Stimulated activated CD4-positive, alpha-beta T cell treated with anti-CD3 and anti-CD28 coated beads, Interleukin-1b, Interleukin-23, amount 100 ng/mL, for 24 hours (primary cell): ENCODE data around the gene MRPL51.
"Not testable (repeated sequence)": the region's sequence is repeated elsewhere in the genome, so short reads cannot be mapped to it uniquely, and the experiment has no call there.

ENCODE experiments used
- DNase-seq, 4 experiments: peaks; one replicate each; pipeline ENCODE4 v3.0.0-alpha.2; 2020; ENCODE audit warnings: low read depth in 4 of 4, low spot score in 1 of 4

The MRPL51 gene

DNA sequence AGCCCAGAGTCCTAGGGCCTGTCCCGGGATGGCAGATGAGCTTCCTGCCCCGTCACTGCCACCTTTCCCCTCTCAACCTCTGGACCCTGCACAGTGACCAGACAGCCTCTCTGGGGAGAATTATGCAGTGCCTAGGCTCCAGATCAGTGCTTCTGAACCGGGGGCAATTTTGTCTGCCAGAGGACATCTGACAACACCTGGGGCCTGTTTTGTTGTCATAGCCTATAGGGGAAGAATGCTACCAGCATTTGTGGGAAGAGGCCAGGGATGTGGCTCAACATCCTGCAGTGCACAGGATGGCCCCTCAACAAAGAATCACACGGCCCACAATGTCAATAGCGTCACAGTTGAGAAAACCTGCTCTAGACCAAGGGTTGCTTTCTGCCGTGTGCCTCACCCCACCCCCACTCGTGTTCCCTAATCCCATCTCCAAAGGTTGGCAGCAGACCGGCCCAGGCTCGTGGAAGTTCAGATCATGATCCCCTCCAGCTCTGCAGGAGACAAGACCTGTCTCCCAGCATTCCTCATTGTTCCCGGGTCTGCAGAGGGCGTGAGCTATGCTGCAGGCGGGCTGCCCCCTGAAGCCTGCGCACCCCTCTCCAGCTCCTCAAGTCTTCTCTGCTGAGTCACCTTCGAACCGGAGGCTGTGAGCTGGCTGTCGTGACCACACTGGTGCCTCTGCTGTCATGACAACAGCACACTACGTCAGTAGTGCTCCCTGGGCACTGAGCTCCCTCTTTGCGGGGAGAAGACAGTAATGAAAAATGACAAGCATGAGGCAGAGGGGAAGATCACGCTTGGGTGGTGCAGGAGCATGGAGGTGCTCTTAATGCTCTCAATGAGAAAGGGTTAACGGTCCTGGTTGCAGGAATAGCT is 39.2 kb upstream of the MRPL51 start:
- peak; percentile 60 to 84 (median 70) for DNase-seq

DNA sequence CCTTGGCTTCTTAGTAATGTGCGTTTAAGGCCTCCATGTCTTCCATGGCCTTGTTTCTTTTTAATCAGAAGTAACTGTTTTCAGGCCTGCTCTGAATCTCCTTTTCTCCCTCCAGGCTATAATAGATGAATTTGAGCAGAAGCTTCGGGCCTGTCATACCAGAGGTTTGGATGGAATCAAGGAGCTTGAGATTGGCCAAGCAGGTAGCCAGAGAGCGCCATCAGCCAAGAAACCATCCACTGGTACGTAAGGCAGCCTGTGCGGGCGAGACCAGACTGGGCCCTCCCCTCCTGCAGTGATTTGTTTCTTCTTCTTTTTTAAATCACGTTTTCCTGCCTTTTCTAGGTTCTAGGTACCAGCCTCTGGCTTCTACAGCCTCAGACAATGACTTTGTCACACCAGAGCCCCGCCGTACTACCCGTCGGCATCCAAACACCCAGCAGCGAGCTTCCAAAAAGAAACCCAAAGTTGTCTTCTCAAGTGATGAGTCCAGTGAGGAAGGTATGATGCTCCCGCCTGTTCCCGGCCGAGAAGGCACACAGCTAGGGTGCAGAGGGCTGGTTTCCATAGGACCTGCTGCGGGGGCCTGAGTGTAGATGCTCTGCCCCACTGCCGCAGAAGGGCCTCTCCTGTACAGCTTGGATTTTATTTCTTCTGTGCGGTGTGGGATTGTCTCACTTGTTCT is 37.7 kb upstream of the MRPL51 start:
- no peak for DNase-seq

DNA sequence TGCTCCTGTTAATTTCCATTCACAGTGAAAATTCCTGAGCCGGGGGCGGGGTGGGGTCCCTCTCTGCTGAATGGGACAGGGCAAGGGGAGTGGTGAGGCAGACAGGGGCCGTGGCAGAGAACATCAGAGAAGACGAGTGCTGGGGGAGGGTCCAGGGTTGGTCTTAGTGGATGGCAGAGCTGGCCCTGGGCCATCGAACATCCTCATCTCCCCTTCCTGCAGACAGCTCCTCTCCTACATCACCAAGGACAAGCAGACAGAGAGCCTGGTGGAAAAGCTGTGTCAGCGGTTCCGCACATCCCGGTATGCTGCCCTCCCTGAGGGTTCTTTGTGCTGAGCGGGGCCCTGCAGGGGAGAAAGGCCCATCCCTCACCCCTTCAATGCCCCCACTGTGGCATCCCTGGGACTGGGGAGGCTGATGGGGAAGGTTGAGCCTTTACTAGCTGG is 36.3 kb upstream of the MRPL51 start:
- DNase-seq, result no peak

DNA sequence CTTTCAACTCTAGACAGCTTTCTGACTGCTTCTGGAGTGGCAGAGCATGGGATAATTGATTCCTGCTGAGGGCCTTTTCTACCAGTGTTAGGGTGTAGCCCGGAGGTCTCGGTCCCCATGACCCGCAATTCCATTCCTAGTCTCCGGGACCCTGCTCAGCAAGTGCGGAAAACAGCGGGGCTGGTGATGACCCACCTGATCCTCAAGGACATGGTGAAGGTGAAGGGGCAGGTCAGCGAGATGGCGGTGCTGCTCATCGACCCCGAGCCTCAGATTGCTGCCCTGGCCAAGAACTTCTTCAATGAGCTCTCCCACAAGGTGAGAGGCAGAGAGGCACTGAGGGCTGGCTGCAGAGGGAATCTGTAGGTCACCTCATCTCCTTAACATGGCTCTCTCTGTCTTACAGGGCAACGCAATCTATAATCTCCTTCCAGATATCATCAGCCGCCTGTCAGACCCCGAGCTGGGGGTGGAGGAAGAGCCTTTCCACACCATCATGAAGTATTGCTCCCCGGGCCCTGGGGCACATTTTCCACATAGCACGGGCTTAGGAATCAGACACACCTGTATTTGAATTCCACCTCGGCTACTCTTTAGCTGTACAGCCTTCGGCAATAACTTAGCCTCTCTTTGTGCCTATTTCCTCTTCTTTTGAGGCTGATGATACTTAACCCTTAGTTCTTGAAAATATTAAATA is 35.6 kb upstream of the MRPL51 start:
- DNase-seq, result no peak

DNA sequence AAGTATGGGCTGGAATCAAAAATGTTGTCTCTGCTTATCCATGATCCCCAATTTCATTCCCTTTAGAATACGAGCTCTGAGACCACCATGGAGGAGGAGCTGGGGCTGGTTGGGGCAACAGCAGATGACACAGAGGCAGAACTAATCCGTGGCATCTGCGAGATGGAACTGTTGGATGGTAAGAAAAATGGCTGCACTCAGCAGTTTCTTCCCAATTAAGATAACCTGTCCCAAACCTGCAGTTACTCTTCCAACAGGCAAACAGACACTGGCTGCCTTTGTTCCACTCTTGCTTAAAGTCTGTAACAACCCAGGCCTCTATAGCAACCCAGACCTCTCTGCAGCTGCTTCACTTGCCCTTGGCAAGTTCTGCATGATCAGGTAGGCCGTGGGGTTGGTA is 34.6 kb upstream of the MRPL51 start:
- DNase-seq, result no peak

DNA sequence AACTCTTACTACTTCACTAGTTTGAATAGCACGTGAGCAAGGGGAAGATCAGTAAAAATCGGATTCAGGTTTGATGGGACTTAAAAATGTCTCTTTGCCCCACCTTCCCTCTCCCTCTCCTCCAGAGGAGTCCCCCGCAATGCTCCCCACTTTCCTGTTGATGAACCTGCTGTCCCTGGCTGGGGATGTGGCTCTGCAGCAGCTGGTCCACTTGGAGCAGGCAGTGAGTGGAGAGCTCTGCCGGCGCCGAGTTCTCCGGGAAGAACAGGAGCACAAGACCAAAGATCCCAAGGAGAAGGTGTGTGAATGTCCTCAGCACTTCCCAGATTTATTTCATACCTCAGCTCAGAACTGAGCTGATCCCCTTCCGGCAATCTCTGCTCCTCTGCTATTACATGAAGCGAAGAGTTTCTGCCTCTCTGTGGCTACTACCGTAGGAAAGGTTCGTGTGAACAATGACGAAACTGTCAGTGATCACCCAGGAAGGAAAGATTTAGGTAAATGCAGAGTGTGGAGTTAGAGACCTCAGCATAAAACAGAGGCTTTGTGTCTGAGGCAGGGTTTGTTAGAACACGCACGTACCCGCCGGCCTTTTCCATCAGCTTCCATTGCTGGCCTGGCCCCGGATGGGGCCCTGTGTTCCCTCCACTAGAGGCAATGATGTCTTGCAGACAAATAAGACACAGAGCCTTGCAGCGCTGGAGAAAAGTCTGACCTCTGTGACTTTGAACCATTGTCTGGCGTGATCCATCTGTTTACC is 33.9 kb upstream of the MRPL51 start:
- DNase-seq, result no peak

DNA sequence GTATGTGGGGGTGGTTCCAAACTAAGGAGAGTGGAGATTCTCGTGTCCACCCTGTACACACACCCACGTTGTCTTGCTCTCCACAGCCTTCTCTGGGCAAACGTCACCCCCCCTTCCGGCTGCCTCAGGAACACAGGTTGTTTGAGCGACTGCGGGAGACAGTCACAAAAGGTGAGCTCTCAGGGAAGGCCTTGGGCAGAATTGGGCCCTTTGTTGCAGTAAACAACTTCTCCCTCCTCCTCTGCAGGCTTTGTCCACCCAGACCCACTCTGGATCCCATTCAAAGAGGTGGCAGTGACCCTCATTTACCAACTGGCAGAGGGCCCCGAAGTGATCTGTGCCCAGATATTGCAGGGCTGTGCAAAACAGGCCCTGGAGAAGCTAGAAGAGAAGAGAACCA is 33.1 kb upstream of the MRPL51 start:
- DNase-seq, result no peak

DNA sequence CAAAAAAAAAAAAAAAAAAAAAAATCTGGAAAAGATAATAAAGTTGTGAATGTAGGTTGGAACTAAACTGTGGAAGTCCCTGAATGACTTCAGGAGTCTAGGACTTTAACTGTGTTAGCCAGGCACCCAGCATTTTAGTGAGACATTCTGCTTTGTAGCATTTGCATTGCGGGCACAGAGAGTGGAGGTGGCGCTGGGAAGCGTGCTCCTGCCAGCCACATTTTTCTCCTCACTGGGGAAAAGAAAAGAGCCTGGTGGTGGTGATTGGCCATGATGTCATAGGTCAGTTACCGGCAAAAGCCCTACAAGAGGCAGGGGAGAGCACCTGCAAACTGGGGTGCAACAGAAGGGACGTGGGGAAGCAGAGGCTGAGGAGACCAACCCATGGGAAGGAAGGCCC is 31.6 kb upstream of the MRPL51 start:
- DNase-seq, result no peak

DNA sequence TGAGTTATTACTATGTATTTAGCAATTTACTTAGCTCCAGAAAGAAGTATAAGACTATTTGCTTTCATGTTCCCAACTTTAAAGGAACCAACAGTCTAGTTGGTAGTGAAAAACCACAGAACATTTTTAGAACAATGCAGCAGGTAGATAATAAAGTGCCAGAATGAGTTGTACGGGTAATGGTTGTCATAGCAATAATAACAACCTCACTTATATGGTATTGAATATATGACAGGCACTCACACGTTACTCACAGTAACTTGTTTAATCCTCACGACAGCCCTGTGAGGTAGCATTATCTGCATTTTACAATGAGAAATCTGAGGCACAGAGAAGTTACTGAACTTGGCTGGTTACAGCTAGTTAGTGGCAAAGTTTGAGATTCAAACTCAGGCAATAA is 30.6 kb upstream of the MRPL51 start:
- DNase-seq, result no peak

DNA sequence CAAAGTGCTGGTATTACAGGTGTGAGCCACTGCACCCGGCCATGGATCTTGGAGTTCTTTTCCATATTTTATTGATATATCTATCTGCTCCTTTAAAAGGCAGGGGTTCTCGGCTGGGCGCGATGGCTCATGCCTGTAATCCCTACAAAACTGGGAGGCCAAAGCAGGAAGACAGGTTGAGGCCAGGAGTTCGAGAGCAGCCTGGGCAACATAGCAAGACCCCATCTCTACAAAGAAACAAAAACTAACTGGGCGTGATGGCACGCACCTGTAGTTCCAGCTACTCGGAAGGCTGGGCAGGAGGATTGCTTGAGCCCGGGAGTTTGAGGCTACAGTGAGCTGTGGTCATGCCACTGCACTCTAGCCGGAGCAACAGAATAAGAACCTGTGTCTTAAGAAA is 29.1 kb upstream of the MRPL51 start:
- DNase-seq, result no peak

DNA sequence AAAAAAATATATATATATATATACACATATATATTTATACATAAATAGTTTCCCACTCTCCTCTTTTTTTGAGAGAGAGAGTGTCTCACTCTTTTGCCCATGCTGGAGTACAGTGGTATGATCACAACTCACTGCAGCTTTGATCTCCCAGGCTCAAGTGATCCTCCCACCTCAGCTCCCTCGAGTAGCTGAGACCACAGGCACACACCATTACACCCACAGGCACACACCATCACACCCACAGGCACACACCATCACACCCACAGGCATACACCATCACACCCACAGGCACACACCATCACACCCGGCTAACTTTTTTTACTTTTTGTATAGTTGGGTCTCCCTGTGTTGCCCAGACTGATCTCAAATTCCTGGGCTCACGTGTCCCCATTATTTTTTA is 27.1 kb upstream of the MRPL51 start:
- no peak for DNase-seq

DNA sequence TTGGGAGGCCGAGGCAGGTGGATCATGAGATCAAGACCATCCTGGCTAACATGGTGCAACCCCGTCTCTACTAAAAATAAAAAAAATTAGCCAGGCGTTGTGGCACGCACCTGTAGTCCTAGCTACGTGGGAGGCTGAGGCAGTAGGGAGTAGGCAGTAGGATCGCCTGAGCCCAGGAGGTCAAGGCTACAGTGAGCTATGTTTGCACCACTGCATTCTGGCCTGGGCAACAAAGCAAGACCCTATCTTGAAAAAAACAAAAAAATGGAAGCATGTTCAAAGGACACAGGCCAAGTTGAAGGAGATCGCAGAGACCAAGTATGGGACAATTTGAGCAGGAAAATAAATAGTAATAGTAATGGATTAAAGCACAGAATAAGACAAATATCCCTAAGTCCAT is 15.0 kb upstream of the MRPL51 start:
- no peak for DNase-seq

DNA sequence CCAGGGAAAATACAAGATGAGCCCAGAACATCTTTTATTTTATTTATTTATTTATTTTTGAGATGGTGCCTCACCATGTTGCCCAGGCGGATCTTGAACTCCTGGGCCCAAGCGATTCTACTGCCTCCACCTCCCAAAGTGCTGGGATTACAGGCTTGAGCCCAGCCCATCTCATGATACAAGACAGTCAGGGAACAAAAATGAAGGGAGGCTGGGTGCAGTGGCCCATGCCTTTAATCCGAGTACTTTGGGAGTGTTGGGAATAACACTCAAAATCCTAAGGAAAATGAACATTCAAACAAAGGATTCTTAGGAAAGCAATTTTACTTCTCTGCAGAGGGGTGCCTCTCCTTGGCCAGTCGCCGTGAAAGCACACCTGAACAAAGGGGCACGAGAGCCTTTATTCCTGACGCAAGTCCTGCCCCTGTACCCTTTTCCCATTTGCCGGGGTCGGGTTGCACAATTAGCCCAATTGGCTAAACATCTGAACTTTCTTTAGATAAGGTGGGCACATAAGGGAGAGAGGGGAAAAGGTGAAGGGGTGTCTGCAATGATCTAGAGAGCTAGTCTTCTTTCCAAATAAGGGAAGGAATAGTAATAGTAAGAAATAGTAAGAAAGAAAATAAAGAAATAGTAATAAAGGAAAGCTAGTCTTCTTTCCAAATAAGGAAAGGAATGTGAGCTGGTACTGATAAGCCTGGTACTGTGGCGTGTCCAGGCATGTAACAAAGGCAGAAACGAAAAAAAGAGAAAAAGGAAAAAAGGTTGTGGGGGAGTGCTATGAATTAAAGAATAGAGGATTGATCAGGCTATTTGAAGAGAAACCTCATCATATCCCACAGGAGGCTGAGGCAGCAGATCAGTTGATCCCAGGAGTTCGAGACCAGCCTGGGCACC is 14.3 kb upstream of the MRPL51 start:
- DNase-seq, result no peak

DNA sequence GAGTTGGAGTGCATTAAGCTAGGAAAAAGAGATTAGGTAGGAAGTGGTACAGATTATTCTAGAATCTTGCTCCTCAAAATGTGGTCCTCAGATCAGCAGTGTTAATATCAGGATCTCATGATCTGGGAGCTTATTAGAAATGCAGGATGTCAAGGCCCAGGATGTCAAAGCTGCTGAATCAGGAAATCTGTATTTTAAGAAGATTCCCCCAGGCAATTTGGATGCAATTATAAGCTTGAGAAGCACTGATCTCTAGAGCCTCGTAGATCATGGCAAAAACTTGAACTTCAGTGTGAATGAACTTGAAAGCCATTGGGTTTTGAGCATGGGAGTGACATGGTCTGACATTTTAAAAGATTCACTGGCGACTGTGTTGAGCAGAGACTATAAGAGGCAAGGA is 7.4 kb upstream of the MRPL51 start:
- DNase-seq, result no peak

DNA sequence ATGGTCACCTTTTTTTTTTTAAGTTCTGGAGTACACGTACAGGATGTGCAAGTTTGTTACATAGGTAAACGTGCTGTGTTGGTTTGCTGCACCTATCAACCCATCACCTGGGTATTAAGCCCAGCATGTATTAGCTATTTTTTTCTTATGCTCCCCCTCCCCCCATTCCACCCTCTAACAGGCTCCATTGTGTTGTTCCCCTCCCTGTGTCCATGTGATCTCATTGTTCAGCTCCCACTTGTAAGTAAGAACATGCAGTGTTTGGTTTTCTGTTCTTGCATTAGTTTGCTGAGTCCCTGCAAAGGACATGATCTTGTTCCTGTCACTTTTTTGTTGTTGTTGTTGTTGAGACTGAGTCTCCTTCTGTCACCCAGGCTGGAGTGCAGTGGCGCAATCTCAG is 4.2 kb upstream of the MRPL51 start:
- not testable (repeated sequence) for DNase-seq

DNA sequence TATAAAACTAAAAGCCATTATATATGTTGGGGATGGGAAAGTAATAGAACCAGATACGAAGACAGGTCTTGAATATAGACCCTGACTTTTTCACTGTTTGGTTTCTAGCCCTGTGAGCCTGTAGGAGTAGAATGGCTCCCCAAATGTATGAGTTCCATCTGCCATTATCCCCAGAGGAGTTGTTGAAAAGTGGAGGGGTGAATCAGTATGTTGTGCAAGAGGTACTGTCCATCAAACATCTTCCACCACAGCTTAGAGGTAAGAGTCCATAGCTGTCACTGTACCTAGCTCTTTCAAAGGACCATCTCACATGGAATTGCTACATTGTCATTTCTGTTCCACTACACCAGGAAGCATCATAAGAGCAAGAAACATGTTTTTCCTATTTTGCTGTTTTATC is 1.9 kb upstream of the MRPL51 start:
- DNase-seq, result no peak

DNA sequence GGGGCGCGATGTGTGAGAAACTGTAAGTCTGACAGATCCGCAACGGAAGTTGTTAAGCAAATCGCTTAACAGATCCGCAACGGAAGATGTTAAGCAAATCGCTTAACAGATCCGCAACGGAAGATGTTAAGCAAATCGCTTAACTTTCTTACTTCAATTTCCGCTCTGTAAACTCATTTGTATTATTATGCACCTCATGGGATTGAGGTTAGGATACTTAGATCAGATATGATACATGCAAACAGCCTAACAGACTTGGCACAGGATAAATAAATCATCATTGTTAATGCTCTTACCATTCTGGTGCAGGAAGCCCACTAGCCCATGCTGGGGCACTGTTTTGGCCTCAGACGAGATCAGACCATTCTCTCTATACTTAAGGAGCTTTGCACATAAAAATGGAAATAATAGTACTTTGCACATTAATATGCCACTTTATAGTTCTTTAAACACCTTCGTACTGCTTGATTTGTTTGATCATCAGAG is 1.2 kb upstream of the MRPL51 start:
- DNase-seq, result no peak

DNA sequence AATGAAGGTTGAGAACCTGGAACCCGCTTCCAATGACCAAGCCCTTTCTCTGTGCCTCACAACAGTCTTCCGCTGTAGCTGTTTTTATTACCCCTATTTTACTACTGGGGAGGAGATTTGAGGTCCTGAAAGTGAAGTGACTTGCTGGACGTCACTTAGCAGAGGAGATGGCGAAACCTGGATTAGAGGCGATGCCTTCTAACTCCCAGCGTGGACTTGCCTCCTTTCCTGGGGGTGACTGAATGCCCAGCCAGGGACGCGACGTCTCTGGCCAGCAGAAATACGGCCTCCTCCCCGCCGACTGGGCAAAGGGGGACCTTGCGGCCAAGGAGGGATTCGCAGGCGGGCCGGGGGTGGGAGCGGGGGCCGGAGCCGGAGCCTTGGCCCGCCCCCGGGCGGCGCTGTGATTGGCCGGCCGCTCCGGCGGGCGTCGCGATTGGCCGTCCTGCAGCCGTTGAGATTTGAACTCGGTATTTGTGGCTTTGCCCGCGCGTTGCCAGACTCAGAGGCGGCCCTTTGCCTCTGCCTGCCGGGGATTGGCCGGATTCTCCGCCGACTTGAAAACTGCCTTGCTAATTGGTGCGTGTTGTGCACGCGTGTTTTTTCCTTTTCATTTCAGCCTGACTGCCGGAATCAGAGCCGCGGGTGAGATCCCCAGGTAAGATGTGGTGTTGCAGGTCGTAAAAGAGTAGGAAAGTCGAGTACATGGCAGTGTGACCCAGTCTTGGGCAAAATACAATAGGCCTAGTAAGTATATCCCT is 615 bp upstream of the MRPL51 start, which contains the start of gene NCAPD2:
Gene NCAPD2 (plus strand): TSS at position 606 of the 761 bp plus-strand sequence. CDS start 997 bp downstream, outside the sequence.
- peak; percentile 76 to 92 (median 83) for DNase-seq

DNA sequence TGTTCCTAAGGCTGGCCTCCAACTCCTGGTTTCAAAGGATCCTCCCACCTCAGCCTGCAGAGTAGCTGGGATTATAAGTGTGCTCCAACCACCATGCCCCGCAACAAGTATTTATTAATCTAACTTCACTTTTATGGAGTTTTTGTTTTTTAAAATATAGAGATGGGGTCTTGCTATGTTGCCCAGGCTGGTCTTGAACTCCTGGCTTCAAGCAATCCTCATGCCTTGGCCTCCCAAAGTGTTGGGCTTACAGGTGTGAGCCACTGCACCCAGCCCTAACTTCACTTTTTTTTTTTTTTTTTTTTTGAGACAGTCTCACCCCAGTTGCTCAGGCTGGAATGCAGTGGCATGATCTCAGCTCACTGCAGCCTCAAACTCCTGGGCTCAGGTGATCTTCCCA is 2.4 kb downstream of the MRPL51 start:
- not testable (repeated sequence) for DNase-seq
